Hematopoietic multipotent progenitor cell (in vitro differentiated cells): ENCODE data around the gene TMEM59L. TPM values are rescaled to one million over a fixed set of nuclear protein-coding genes. Genes with fewer than 3 reads are reported as not detected.
"Not testable (repeated sequence)": the region's sequence is repeated elsewhere in the genome, so short reads cannot be mapped to it uniquely, and the experiment has no call there.

Source experiments
- DNase-seq, 3 donors: peaks; one replicate each; pipeline ENCODE4 v3.0.0-alpha.2; 2011 to 2015; ENCODE audit warnings: low read depth in 2 of 3, low spot score in 2 of 3
- total RNA-seq: library from RNA; depleted of rRNA; stranded (reverse); fragments of >200 nt; gene quantifications from one replicate; pipeline ENCODE4 v1.2.3, GENCODE V29; 2012

Gene TMEM59L
- not detected for total RNA-seq

DNA sequence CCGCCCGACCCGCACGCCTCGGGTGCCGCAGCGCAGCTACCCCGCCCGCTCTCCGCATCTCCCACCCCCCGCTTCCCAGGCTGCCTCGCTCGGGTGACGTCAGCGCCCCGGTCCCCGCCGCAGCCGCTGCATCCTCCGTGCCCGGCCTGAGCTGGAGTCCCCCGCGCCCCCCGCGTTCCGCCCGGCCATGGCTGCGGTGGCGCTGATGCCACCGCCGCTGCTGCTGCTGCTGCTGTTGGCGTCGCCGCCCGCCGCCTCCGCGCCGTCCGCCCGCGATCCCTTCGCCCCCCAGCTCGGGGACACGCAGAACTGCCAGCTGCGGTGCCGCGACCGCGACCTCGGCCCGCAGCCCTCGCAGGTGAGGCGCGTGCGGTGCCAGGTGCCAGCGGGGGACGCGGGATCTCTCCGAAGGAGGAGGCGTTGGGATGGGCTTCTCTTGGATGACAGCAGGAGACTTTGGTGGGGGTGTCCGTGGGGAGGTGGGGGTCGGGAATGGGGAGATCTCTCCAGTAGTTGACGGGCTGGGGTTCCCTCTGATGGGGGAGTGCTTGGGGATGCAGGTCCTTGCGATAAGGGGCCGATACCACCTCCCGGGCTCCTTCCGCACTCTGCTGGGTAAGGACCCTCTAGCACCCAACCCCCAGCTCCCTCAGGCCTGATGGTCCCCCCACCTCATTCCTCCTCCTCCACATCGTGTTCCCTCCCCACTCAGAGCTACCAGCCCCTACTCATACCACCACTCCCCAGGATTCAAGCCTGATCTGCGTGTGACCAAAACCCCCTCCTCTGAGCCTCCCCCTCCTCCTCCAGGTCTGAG lies at the start of gene TMEM59L:
Gene TMEM59L (plus strand): TSS at position 99 of the 817 bp plus-strand sequence. CDS start 89 bp downstream, at position 188.
- peak in 2 of 3 donors; percentile 72 to 77 for DNase-seq

DNA sequence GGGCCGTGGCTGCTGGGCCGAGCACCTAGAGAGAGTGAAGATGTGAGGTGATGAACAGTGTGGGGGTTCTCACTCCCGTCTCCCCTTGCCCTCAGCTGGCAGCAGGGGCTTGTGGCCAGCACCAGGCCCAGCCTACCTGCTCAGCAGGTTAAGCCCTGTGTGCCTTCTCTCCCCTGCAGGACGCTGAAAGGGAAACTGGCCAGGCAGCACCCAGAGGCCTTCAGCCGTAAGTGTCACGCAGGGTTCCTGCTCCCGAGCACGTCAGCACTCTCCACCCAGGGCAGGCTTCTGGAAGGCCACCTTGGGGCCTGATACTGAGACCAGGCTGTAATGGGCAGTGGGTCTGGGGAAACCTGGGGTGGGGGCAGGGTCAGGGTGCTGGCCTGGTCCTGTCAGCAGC lies 45.7 kb upstream of the TMEM59L start:
- DNase-seq: no peak

DNA sequence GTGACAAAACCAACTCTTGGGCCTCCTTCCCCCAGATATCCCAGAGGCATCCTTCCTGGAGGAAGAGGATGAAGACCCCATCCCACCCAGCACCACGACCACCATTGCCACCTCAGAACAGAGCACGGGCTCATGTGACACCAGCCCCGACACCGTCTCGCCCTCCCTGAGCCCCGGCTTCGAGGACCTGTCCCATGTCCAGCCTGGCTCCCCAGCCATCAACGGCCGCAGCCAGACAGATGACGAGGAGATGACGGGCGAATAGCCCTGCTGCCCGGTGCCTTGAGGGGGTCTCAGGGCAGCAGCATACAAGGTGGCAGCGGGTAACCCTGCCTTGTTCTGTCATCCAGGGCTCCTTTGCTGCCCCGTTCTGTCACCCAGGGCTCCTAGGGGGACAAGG lies 44.3 kb upstream of the TMEM59L start:
- DNase-seq: no peak

DNA sequence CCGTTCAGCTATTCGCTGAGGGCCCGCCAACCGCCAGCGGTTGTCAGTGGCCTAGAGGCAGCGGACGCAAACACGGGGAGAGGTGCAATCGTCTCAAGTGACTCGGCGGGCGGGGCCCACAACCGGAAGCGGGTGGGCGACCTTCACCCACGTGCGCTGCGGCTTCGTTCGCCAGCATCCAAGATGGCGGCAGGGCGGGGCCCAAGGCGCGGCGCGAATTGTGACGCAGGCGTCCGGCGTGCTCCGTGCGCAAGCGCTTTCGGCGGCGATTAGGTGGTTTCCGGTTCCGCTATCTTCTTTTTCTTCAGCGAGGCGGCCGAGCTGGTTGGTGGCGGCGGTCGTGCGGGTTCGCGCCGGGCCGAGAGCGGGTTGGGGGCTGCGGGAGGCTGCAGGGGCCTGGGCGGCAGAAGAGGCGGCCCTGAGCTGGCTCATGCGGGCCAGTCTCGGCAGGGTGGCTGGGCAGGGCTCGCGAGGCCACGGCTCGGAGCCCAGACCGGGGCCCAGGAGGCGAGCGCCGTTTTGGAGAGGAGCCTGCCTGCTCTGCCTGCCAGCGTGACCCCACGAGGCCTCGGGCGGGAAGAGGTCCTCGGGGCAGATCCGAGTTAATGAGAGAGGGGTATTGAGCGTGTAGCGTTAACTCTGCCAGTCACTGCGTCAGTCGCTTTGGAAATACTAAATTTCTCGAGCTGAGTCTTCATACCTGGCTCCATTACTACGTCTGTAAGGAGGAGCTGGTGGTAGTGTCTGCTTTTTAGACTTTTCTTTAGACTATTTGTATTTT lies 40.9 kb upstream of the TMEM59L start, which contains the start of gene UBA52:
Gene UBA52 (plus strand): TSS at position 294 of the 781 bp plus-strand sequence. CDS start 1,444 bp downstream, outside the sequence.
- peak; percentile 97 to 98 (median 98) for DNase-seq

DNA sequence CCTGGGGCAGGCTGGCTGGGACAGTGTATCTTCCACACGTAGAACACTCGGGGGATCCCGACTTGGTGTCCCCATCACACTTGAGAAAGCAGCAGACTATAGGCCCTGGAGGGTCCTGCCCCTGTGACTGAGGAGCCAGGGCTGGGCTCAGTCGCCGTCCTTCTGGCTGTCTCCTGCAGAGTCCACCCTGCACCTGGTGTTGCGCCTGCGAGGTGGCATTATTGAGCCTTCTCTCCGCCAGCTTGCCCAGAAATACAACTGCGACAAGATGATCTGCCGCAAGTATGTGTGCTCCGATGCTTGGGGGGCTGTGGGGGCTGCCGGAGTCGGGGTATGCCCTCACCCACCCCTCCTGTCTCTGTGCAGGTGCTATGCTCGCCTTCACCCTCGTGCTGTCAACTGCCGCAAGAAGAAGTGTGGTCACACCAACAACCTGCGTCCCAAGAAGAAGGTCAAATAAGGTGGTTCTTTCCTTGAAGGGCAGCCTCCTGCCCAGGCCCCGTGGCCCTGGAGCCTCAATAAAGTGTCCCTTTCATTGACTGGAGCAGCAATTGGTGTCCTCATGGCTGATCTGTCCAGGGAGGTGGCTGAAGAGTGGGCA lies 37.9 kb upstream of the TMEM59L start:
- DNase-seq: no peak

DNA sequence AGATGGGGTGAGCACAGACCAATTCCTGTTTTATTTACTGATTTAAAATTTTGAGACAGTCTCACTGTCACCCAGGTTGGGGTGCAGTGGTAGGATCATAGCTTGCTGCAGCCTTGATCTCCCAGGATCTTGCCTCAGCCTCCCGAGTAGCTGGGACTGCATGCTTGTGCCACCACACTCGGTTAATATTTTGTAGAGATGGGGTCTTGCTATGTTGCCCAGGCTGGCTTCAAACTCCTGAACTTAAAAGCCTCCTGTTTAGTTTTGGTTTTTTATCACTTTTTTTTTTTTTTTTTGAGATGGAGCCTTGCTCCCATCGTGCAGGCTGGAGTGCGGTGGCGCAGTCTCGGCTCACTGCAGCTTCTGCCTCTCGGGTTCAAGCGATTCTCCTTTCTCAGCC lies 36.3 kb upstream of the TMEM59L start:
- DNase-seq: no peak

DNA sequence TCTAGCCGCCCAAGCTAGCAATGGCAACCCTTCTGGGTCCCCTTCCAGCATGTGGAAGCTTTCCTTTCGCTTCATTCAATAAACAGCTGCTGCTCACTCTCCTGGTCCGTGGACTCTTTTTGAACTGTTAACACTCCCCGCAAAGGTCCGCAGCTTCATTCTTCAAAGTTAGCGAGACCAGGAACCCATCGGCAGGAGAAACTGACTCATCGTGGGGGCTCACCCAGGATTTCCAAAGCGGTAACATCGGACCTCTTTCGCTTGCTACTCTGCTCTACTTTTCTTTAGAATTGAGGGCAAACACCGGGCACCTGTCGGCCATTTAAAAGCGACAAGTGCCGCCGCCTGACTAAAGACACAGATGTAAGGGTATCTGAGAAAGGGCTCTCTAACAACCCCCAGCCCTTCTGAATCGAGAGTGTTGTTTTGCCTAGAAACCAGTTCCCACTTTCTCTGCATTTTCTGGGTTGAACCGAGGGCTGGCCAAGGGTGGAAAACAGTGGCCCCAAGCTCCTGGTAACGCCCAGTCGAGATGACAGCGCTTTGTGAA lies 35.2 kb upstream of the TMEM59L start:
- no peak for DNase-seq

DNA sequence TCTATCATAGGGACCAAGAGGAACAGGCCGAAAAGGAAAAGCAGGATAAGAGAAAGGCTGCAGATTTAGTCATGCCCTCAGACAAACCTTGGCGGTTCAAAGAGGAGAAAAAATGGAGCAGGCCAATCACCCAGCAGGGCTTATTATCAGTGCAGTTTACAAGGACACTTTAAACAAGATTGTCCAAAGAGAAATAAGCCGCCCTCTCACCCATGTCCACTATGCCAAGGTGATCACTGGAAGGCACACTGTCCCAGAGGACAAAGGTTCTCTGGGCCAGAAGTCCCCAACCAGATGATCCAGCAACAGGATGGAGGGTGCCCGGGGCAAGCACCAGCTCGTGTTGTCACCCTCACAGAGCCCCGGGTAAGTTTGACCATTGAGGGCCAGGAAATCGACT lies 32.4 kb upstream of the TMEM59L start:
- DNase-seq: no peak

DNA sequence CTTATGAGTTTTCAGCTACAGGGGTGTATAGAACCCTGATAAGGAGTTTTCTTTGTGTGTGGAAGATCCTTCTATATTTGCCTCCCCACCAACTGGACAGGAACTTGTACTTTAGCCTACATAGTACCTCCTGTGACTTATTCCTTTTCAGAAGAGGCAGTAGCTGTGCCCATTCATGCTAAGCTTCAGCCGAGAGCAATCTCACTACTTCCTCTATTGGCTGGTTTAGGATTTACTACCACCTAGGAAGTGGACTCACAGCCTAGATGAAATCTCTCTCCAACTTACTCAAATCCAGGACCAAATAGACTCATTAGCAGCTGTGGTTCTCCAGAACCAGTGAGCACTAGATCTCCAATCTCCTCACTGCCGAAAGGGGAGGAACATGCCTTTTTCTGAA lies 26.4 kb upstream of the TMEM59L start:
- peak in 1 of 3 donors; percentile 22 for DNase-seq

DNA sequence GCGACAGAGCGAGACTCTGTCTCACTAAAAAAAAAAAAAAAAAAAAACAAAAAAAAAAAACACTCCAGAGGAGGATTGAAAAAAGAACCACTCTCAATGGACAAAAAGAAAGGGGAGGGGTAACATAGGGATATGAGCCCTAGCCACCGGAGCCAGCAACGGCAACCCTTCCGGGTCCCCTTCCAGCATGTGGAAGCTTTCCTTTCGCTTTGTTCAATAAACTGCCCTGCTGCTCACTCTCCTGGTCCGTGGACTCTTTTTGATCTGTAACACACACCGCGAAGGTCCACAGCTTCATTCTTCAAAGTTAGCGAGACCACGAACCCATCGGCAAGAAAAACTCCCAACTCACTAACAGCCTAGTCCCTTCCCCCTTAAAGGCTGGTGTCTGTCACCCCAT lies 25.1 kb upstream of the TMEM59L start:
- DNase-seq: no peak

DNA sequence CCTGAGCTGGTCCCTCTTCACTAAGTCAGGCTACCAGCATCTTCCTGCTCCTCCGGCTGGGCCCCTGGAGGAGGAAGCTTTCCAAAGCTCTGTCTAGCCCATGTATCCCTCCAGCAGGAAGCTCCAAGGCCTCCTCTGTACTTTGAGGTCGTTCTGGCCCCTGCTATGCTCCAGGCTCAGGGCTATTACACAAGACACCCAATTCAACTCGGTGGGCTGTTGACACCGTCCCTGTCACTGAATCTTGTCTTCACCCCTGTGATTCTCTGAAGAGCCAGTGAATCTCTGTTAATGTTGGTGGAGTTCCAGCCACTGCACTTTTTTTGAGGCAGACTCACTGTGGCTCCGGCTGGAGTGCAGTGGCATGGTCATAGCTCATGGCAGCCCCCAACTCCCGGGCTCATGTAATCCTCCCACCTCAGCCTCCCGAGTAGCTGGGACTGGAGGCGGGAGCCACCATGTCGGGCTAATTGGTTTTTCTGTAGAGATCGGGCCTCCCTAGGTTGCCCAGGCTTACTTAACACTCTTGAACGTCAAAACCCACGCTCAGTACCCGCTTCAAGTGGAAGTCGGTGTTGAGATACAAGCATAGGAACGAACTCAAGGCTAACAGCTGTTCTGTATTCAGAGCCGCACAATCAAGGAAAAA lies 24.6 kb upstream of the TMEM59L start:
- DNase-seq: no peak

DNA sequence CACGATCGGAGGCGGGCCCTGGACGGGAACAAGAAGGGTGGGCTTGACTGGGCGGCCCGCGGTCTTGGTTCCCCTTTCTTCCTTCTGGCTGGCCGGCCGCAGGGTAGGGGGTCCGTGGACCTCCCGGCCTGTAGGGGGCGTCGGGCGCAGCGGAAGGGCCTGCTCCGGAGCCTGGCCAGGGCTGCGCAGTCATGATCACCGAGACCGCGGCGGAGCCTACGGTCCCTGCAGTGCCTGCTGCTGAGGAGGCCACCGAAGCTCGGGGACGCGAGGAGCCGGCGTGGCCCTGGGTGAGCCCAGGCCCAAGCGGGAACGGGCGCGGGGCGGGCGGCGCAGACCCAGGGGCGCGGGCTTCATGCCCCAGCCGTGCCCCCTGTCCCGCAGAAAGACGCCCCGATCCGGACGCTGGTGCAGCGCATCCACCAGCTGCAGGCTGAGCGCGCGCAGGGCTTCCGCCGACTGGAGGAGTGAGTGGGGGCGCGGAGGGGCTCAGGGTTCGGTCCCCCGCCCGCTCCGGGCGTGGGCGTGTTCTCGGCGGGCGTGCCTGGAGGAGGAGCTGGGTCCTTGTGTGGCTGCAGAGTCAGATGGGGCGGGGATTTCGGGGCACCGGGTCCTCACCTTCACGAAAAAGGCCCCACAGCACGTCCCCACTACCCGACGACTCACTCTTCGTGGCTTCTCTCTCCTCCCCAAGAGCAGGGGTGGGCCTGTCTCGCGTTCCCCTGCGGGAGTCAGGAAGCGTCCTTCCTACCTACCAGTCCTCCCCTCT lies 23.9 kb upstream of the TMEM59L start, which contains the start of gene REX1BD:
Gene REX1BD (plus strand): TSS at position 188 of the 769 bp plus-strand sequence. CDS start 4 bp downstream, at position 192.
- DNase-seq: peak; percentile 77 to 92 (median 91)

DNA sequence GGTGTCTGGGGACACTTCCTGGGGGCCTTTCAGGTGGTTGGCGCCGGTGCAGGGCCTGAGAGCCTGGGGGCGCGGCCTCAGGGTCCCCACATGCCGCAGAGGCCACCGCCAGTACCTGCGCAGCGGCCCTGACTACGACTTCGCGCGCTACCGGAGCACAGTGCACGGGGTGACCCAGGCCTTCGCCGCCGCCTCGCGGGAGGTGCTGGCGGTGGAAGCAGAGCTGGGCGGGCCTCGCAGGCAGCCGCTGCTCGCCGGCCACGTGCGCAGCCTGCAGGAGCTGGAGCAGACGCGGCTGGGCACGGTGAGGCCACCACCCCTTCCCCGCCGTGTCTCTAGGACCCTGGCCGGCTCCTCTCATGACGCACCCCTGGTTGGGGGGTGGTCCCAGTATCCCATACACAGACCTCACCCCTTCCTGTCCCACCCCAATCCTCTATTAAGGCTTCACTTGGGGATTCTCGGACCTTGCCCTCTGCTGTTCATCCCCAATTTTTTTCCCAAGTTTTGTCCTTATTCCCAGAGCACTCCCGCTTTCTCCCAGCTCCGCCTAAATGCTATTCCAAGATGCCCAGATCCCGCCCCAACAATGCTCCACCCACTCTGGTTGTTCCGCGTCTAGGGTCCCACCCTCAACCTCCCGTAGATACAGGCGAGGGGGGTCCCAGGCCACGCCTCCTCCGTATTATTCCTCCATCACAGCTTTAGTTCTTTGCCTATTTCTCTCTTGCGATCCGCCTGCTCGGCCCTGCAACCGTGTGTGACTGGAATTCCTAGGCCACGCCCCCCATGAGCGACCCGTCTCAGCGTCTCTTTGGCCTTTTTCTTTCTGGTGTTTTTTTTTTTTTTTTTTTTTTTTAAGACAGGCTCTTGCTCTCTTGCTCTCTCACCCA lies 23.0 kb upstream of the TMEM59L start:
- DNase-seq: peak; percentile 61 to 71 (median 71)

DNA sequence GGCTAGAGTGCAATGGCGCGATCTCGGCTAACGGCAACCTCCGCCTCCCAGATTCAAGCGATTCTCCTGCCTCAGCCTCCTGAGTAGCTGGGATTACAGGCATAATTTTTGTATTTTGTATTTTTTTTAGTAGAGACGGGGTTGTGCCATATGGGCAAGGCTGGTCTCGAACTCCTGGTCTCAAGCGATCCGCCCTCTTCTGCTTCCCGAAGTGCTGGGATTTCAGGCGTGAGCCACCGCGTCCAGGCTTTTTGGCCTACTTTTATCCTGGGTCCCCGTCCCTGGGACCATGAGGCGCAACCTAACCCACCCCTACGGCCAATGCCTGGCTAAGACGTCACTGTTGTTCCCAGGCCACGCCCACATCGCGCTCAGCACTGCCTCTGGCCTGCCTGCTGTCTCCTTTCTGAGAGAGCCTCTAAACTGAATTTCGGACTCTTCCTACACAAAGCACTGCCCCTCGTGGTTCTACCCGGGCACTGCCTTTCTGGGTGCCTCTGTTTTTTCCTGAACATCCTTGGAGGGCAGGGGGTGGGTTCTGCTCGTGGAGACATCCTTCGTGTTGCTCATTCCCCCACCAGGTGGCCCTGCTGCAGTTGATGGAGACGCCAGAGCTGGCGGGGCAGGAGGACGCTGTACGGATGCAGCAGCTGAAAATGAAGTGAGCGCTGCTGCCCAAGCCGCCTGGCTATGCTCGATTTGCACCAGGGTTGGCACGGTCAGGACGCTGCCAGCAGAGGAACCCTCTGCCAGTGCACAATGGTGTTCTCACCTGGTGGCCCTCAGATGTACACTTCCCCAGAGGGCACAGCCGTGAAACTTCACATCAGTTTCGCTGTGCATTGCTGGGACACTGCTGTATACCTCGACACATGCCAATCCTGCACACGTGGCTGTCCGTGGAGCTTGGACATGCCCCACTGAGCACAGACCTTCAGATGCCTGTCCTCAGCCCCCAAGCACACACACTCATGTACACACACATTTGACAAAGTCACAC lies 22.1 kb upstream of the TMEM59L start:
- peak in 2 of 3 donors; percentile 46 to 59 for DNase-seq

DNA sequence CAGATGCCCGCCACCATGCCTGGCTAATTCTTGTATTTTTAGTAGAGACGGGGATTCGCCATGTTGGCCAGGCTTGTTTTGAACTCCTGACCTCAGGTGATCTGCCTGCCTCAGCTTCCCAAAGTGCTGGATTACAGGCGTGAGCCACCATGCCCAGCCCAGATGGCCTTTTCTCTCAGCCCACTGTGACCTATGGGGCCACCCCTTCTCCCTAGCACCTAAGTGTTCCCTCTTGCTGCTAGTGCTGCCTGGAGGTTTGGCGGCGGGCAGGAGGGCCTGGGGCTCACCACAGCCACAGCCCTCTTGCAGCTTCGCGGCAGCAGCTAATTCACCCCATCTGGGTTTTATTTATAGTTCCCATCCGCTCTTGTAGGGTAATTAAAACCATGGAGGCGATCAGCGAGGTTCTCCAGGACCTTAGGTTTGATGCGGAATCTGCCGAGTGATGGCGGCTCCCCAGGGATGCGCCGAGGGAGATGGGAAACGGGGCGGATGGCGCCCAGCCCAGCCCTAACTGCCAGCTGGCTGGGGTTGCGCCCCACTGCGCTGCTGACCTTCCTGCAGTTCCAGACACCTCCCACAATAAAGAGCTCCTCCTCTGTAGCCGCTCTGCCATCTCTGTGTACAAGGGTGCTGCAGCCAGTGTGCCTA lies 20.8 kb upstream of the TMEM59L start:
- no peak for DNase-seq

DNA sequence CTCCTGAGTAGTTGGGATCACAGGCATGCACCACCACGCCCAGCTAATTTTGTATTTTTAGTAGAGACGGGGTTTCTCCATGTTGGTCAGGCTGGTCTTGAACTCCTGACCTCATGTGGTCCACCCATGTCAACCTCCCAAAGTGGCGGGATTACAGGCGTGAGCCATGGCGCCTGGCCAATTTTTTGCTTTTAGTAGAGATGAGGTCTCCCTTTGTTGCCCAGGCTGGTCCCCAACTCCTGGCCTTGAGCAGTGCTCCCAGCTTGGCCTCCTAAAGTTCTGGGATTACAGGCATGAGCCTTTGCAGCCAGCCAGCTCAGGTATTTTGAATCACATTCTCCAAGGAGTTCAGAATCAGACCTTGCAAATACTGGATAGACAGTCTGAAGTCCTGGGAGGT lies 19.9 kb upstream of the TMEM59L start:
- DNase-seq: not testable (repeated sequence)
